Measurements from ENCODE around the gene ATG5.

The ATG5 gene

GRCh38 chr6:106146852-106147351, 178.7 kb downstream of the ATG5 start:
- DNase-seq = no peak

GRCh38 chr6:106145741-106146227, 179.8 kb downstream of the ATG5 start:
- no peak for DNase-seq

- DNase-seq = no peak
Measured at GRCh38 chr6:106145144-106145543, 180.4 kb downstream of the ATG5 start.

GRCh38 chr6:106143665-106144064, 181.9 kb downstream of the ATG5 start:
- DNase-seq = no peak

GRCh38 chr6:106142876-106143431, 182.6 kb downstream of the ATG5 start:
- DNase-seq = no peak

- DNase-seq = no peak
Measured at GRCh38 chr6:106141441-106142237, 183.9 kb downstream of the ATG5 start.

GRCh38 chr6:106138151-106138550, 187.4 kb downstream of the ATG5 start:
- DNase-seq = no peak

- DNase-seq = no peak
Measured at GRCh38 chr6:106136845-106137244, 188.7 kb downstream of the ATG5 start.

GRCh38 chr6:106135911-106136571, 189.5 kb downstream of the ATG5 start:
- no peak for DNase-seq

GRCh38 chr6:106134906-106135634, 190.5 kb downstream of the ATG5 start:
- DNase-seq = no peak
